TTC549 (cell line): Measurements from ENCODE around the gene LHFPL3.
"Not testable (repeated sequence)": the region's sequence is repeated elsewhere in the genome, so short reads cannot be mapped to it uniquely, and the experiment has no call there.

ENCODE experiments used
- FAIRE-seq: peaks from 2 replicates; lab custom pipeline; 2012; peaks lifted over from hg19 to GRCh38; lab: Jason Lieb, UNC

The LHFPL3 gene

GRCh38 chr7:104486931-104487330, 158.5 kb downstream of the LHFPL3 start:
- no peak for FAIRE-seq

GRCh38 chr7:104487642-104488041, 159.2 kb downstream of the LHFPL3 start:
- no peak for FAIRE-seq

- no peak for FAIRE-seq
Measured at GRCh38 chr7:104497379-104497967, 169.1 kb downstream of the LHFPL3 start.

- FAIRE-seq = no peak
Measured at GRCh38 chr7:104499975-104500374, 171.6 kb downstream of the LHFPL3 start.

- no peak for FAIRE-seq
Measured at GRCh38 chr7:104509874-104510273, 181.5 kb downstream of the LHFPL3 start.

- no peak for FAIRE-seq
Measured at GRCh38 chr7:104524853-104525252, 196.4 kb downstream of the LHFPL3 start.

- FAIRE-seq = no peak
Measured at GRCh38 chr7:104528142-104528541, 199.7 kb downstream of the LHFPL3 start.

GRCh38 chr7:104529567-104529966, 201.2 kb downstream of the LHFPL3 start:
- FAIRE-seq = no peak

GRCh38 chr7:104530251-104530650, 201.8 kb downstream of the LHFPL3 start:
- no peak for FAIRE-seq

- no peak for FAIRE-seq
Measured at GRCh38 chr7:104534149-104534548, 205.7 kb downstream of the LHFPL3 start.

GRCh38 chr7:104535841-104536240, 207.4 kb downstream of the LHFPL3 start:
- FAIRE-seq = no peak

GRCh38 chr7:104536956-104537355, 208.6 kb downstream of the LHFPL3 start:
- FAIRE-seq = no peak

GRCh38 chr7:104538152-104538551, 209.7 kb downstream of the LHFPL3 start:
- no peak for FAIRE-seq

- no peak for FAIRE-seq
Measured at GRCh38 chr7:104541897-104542296, 213.5 kb downstream of the LHFPL3 start.

- FAIRE-seq = no peak
Measured at GRCh38 chr7:104548861-104549260, 220.5 kb downstream of the LHFPL3 start.

GRCh38 chr7:104550362-104550761, 222.0 kb downstream of the LHFPL3 start:
- no peak for FAIRE-seq

- FAIRE-seq = no peak
Measured at GRCh38 chr7:104551226-104551625, 222.8 kb downstream of the LHFPL3 start.

- FAIRE-seq = no peak
Measured at GRCh38 chr7:104552102-104552501, 223.7 kb downstream of the LHFPL3 start.

- FAIRE-seq = no peak
Measured at GRCh38 chr7:104553074-104553473, 224.7 kb downstream of the LHFPL3 start.

GRCh38 chr7:104563350-104563901, 235.0 kb downstream of the LHFPL3 start:
- not testable (repeated sequence) for FAIRE-seq

- FAIRE-seq = no peak
Measured at GRCh38 chr7:104569751-104570150, 241.3 kb downstream of the LHFPL3 start.

- no peak for FAIRE-seq
Measured at GRCh38 chr7:104572554-104572953, 244.2 kb downstream of the LHFPL3 start.

GRCh38 chr7:104584620-104585019, 256.2 kb downstream of the LHFPL3 start:
- no peak for FAIRE-seq

- not testable (repeated sequence) for FAIRE-seq
Measured at GRCh38 chr7:104595591-104595990, 267.2 kb downstream of the LHFPL3 start.
